GM18867 (cell line): ENCODE measurements around the gene ZIC5.
"Not testable (repeated sequence)": the region's sequence is repeated elsewhere in the genome, so short reads cannot be mapped to it uniquely, and the experiment has no call there.

ENCODE experiments used
- ATAC-seq: cut with Tn5 transposase; IDR thresholded peaks from one replicate; pipeline ENCODE4 v1.9.1; 2021; ENCODE audit warnings: mild to moderate bottlenecking, moderate library complexity; ENCODE audit not compliant: unreplicated experiment

ZIC5 gene

DNA sequence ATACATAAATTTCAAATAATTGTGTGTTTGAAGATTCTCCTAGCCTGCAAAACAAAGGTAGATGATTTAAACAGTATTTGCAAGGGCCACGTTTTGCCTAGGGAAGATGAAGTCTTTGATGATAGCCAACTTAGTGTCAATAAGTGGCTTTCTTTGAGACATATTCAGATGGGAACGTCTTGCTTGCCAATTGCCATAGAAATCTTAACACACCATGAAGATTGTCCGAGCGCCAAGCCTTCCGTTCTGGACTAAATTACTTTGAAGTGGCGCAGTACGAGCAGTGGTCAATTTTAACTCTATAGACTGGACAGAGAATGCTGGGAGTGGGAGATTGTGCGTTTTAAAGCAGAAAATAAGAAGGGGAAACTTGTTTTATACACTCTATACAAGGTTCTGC lies 9.9 kb downstream of the ZIC5 start:
- ATAC-seq = no peak

DNA sequence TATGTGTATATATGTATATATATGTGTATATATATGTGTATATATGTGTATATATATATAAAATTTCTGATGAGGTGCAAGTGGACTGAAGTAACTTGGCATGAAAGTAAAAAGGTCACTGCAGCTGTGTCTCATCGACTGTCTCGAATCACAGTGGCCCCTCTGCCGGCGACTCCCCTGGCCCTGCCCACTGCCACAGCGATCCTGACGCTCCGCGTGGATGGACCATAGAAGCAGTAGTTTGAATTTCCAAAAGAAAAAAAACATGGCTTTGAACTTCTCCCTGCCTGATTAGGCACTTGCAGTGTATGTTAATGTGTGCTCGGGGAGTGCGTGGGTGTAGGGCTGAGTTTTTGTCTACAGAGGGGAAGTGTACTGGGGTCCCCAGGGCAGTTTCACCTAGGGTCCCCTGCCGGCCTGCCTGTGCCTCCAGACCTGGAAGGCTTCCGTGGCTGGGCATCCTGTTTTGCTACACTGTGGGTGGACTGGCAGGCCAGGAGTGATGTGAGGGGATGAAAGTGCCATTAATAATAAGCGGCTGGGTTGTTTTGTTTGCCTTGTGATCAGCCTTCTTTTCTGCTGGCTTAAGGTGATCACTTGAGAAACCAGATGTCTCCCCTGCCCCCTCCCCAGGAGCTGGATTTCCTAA lies 10.8 kb downstream of the ZIC5 start:
- ATAC-seq = no peak

DNA sequence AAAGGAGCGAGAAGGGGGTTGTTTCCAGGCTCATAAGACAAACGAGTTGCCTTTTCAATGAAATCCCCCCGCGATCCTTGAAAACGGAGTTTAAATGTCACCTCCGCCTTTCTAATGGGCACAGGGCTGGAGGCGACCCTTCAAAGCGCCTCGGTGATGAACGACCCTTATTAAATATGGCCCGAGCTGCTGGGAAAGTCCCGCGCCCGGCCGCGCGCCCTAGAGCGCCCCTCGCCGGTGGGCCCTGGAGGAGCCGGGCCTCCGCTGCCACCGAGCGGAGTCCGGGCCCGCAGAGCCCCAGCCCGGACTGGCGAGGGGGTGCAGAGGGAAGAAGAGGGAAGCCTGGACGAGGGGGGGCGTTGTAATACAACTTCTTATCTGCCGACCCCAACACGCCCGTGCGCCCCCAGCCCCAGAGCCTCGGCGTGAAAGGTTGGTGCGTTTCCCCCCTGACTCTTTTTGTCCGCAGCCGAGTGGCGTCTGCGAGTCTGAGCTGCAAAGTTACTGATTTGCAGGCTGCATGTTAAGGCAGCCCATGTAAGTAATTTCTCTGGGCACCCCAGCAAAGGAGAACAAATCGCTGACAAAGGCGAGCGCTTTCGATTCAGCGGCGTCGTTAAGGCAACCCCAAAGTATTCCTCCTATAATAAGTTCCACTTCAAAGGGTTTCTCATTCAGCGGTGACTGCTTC lies 11.9 kb downstream of the ZIC5 start:
- ATAC-seq = no peak

DNA sequence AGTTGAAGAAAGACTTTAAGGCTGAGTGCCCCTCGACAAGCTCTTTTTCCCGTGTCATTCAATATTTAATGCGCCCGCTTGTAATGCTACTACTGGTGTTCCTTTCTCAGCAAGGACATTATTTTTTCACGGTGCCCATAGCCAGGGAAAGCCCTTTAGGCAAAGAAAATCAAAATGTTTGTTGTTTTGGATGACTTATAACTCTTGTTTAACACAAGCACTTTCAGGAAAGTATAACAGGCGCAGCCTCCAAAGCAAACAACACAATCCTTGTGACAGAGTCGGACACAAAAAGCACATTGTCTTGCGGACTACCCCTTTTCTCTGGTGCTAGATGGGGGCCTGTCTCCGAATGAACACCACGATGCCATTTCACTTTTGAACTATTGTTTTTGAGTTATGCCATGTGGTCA lies 12.4 kb downstream of the ZIC5 start:
- no peak for ATAC-seq

DNA sequence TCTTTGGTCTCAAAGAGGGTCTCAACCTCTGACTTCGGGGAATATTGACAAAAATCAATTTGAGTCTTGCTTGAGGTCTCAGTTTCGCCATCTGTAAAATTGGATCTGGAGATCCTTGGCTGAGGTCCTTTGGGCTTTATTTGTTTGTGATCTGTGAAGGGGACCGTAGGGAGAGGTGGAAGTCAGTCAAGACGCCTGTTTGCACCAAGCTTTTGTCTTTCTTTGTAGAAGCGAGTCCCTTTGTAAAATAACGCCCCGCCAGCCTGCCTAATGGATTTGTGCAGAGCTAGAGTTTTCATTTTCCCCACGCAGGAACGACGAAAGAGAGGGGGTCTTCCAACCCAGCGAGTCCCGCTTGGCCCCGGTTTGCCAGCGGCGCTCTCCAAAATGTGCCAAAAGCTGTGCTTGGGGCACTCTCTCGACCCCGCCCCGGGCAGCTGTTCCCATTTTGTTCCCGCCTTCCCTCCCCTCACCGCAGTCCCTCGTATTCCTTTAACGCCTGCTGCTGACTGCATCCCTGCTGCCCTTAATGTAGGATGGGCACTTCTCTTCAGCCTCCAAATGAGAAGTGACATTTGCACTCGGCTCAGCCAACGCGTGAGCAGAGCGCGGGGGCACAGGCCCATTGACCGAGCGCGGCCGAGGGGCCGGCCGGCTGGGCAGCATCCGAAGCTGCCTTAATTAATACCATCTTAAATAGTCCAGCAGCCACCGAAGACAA lies 13.0 kb downstream of the ZIC5 start:
- no peak for ATAC-seq

GRCh38 chr13:99956473-99957349 lies 14.9 kb downstream of the ZIC5 start:
- no peak for ATAC-seq

DNA sequence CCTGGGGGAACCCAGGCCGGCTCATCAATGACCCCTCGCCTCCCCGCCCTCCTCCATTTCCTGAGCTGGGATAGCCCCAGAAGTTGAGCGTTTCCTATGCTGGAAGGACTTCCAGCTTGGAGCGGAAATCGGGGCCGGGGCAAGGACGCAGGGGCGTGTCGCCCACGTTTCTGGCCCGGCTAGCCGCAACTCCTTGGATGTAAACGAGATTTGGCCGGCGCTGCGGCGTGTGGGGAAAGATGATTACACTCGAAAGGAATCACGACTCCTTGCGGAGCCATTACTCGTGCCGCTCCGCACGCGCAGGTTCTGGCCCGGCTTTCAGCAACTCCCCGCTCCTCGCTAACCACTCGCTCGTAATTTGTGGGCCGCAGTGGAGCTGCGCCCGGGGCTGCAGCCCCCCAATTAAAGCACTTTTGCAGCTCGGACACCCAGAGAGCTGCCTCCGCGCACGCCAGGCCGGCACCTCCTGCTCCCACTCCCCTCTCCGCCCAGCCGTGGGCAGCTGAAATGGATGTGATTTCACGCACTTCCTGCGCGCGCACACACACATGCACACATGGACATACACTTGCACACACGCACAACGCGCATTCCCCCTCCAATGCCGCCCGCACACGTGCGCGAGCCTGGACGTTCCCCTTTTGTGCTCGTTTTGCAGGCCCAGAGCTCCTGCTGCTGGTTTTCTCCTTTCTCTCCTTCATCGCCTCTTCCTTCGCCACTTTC lies 15.7 kb downstream of the ZIC5 start:
- no peak for ATAC-seq

GRCh38 chr13:99955107-99955746 lies 16.3 kb downstream of the ZIC5 start:
- no peak for ATAC-seq

- ATAC-seq = no peak
Observed at GRCh38 chr13:99953138-99953755, 18.3 kb downstream of the ZIC5 start.

GRCh38 chr13:99951666-99952065 lies 19.9 kb downstream of the ZIC5 start:
- not testable (repeated sequence) for ATAC-seq

DNA sequence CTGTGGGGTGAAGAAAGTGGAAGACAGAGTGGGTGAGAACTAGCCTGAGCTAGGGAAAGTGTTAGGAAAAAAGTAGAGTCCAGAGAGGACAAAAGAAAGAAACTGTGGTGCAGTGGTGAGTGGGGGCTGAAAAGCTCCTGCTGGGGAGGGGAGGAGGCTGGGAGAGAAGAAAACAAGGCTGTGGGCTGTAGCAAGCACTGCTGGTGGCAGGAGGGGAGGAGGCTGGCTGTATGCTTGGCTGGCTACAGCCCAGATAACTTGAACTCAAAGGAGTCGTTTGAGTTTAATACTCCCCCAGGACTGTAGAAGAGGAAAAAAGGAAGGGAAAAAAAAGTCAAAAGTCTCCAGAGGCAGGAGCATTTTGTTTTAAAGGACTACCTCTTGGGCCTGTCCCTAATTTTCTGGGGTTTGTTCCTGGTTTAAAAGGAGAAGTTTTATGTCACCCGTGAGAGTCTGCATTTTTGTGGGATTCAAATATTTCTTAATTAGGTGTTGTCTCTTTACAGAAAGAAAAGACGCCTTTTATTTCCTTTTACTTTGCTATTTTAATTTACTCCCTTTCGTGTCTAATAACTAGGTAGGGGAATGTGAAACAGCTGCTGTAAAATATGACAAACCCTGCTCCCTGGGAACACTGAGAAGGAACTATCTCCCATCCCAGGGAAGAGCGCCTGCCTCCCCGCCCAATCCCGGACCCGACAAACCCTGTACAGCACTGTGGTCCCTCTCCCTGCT lies 21.7 kb downstream of the ZIC5 start:
- ATAC-seq = no peak

DNA sequence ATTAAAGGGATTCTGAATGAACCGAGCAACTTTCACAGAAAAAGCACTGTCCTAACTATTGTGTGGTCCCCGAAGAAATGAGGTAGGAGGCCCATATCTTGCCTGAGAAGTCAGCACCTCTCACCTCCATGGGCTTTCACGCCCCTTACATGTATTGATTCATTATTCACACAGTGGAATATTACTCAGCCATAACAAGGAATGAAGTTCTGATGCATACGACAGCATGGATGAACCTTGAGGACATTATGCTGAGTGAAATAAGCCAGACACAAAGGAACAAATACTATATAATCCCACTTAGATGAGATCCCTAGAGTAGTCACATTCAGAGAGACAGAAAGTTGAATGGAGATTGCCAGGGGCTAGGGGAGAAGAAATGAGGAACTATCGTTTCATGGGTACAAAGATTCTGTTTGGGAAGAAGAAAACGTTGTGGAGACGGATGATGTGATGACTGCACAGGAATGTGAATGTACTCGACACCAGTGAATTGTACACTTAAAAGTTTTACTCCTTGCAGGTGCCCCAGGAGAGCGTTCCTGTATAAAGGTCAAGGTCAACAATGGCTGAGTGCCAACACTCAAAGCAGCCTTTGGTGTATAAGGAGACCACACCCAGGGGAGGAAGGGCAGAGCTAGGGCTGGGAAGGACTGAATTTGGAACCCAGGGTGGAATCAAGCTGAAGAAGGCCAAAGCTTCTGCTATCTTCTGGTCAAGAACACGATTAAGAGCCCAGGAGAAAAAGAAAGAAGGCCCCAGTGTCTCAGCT lies 22.5 kb downstream of the ZIC5 start:
- ATAC-seq = no peak

DNA sequence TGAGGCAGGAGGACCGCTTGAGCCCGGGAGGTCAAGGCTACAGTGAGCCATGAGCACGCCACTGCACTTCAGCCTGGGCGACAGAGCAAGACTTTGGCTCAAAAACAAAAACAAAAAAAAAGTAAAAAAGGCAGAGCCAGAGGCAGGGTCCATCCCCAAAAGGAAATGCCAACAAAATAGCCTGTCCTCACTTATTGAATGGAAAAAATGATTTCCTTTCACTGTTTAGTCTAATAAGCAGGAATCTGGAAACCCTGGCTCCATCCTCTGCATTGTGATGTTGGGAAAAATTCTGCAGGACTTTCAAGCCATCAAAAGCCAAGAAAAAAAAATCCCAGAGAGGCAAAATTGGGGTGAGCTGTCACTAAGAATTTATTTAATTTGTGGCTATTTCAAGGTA lies 23.2 kb downstream of the ZIC5 start:
- ATAC-seq = no peak

DNA sequence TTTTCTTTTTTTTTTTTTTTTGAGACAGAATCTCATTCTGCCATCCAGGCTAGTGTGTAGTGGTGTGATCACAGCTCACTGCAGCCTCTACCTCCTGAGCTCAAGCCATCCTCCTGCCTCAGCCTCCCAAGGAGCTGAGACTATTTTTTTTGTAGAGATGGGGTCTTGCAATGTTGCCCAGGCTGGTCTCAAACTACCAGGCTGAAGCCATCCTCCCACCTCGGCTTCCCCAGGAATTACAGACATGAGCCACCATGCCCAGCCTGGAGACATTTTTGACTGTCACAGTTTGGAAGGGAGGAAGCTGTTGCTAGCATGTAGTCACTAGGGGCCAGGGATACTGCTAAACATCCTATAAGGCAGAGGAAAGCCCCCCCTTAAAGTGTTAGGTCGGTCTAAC lies 23.9 kb downstream of the ZIC5 start:
- no peak for ATAC-seq

GRCh38 chr13:99945515-99945914 lies 26.1 kb downstream of the ZIC5 start:
- ATAC-seq = not testable (repeated sequence)

GRCh38 chr13:99944606-99945005 lies 27.0 kb downstream of the ZIC5 start:
- no peak for ATAC-seq

DNA sequence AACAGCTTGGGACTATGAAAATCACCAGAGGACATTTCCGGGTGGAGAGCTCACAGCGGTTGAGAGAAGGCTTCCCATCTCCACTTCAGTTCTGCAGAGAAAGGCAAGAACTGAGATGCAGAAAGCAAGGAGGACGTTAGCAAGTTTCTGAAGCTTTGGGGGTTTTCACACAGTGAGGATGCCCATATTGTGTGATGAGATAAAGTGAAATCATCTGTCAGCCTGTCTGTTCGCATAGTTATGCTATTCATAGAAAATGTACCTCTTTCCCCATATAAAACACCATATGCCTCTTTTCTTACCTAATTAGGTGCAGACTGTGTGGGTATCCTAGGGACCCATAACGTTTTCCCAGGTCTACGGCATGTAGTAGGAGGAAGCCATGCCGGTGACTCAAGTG lies 27.5 kb downstream of the ZIC5 start:
- ATAC-seq = no peak

DNA sequence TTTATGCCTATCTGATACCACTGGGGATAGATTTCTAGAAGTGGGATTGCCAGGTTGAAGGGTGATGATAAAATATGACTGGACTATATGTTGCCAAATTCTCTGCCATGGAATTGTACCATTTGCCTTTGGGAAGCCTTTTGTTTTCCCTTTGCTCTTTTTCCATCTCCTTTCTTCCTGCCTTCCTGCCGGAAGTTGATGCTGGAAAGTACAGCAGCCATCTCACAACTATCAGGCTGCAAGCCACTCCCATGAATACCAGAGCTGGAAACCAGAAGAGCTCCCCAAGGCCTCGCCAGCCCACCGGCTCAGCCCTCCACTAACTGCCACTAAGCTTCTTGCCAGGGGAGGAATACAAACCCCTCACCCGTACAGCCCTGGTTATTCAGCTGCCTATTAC lies 29.7 kb downstream of the ZIC5 start:
- no peak for ATAC-seq
